Measurements from ENCODE around the gene UBE2H. TPM values are rescaled to one million over a fixed set of nuclear protein-coding genes. Genes with fewer than 3 reads are reported as not detected.

UBE2H gene
- total RNA-seq, 1 experiment from 2014 or later, result 128 TPM

DNA sequence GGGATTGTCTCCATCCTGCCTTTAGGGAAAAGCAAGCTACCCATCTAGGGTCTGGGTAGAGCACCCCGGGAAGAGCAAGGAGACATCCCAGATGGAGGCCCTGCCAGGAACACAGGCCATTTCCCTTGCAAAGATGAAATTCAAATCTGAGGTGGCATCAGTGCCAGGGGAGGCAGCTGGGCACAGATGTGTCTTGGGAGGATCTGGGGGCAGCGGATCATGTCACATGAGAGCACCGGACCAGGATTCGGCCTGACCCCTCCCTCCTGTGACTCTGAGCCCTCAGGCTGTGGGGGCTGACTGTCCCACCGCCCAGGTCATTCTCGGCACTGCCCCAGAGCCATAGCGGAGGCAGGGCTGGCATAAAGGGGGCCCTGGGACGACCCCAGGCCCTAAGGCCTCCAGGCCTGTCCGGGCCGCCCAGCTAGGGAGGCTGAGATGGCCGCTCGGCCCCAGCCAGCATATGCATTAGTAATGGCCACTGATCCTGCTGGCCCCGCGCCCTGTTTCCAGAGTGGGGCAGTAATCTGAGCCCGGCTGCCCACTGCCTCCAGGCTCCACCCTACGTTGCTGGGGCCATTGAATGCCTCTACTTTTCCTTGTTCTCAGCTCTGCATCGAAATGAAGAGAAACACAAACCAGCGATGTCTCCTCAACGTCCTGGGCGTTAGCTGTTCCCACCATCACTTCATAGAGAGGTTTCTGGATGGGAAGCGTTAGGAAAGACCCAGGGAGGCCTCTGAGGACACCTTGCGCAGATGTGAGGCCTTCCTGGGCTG lies 148.5 kb downstream of the UBE2H start:
- H3K9me3 Mint-ChIP-seq (ENCODE audit: unreplicated experiment), result no peaks in the 10 kb centered on the region
- H3K27ac Mint-ChIP-seq (ENCODE audit: low read depth, unreplicated experiment), result no peak overlapping the region
- H3K4me3 Mint-ChIP-seq (ENCODE audit: unreplicated experiment), result no peak overlapping the region
- H3K4me1 Mint-ChIP-seq (ENCODE audit: insufficient read depth, unreplicated experiment), result no peaks in the 10 kb centered on the region
- no TSS peak for BruUV-seq (replicated peaks)
- H3K36me3 Mint-ChIP-seq (ENCODE audit: insufficient read depth, unreplicated experiment), result no peaks in the 10 kb centered on the region
- POLR2A ChIA-PET, result no interaction called here
- TF ChIP-seq, protein P1, sequence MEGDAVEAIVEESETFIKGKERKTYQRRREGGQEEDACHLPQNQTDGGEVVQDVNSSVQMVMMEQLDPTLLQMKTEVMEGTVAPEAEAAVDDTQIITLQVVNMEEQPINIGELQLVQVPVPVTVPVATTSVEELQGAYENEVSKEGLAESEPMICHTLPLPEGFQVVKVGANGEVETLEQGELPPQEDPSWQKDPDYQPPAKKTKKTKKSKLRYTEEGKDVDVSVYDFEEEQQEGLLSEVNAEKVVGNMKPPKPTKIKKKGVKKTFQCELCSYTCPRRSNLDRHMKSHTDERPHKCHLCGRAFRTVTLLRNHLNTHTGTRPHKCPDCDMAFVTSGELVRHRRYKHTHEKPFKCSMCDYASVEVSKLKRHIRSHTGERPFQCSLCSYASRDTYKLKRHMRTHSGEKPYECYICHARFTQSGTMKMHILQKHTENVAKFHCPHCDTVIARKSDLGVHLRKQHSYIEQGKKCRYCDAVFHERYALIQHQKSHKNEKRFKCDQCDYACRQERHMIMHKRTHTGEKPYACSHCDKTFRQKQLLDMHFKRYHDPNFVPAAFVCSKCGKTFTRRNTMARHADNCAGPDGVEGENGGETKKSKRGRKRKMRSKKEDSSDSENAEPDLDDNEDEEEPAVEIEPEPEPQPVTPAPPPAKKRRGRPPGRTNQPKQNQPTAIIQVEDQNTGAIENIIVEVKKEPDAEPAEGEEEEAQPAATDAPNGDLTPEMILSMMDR (IDR thresholded peaks at IDR 0.05; ENCODE audit: unreplicated experiment), result no peak
- CTCF ChIA-PET, result interaction anchor here (0.7 kb wide), 2 partner anchors 204 to 863 kb away, joined by 3 to 4 read pairs; no protein-coding TSS in a partner anchor
- H3K27me3 Mint-ChIP-seq (ENCODE audit: insufficient read depth, unreplicated experiment), result no peaks in the 10 kb centered on the region
- intact Hi-C loops (cut with micrococcal nuclease), result no loop called here
- DNase-seq (ENCODE audit: unreplicated experiment), result no peak

DNA sequence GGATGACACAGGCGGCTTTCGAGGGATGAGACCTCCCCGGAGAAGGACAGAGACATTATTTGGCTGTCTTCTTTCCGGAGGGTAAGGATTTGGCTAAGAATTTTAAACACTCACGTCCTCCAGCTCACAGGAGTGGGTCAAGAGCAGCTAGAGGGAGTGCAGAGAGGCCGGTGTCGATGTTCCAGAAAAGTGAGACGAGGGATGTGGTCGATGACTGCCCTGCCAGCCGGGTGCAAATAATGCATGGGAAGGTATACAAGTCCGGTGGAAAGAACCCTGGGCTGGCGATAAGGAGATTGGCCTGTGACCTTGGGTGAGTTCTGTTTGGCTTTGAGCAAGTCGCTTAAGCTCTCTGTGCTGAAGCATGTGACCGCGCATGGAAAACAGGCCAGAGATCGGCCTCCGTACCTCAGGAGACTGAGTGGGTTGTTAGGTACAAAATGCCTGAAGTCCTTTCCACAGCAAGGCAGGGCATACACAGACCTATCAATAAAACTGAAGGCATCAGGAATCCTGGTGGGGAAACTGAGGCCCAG lies 149.1 kb downstream of the UBE2H start:
- DNase-seq (ENCODE audit: unreplicated experiment), result no peak
- Mint-ChIP-seq H3K9me3 (ENCODE audit: unreplicated experiment) (no peaks in the 10 kb centered on the region), H3K4me3 (ENCODE audit: unreplicated experiment) (no peak overlapping the region), H3K27ac (ENCODE audit: low read depth, unreplicated experiment) (no peak overlapping the region), H3K36me3 (ENCODE audit: insufficient read depth, unreplicated experiment) (no peaks in the 10 kb centered on the region), H3K27me3 (ENCODE audit: insufficient read depth, unreplicated experiment) (no peaks in the 10 kb centered on the region), H3K4me1 (ENCODE audit: insufficient read depth, unreplicated experiment) (no peaks in the 10 kb centered on the region)
- ChIA-PET CTCF (interaction anchor here (0.7 kb wide), 2 partner anchors 205 to 864 kb away, joined by 3 to 4 read pairs; no protein-coding TSS in a partner anchor), POLR2A (no interaction called here)
- BruUV-seq (replicated peaks), result no TSS peak
- intact Hi-C loops (cut with micrococcal nuclease), result no loop called here
- TF ChIP-seq, protein P1 (IDR thresholded peaks at IDR 0.05; ENCODE audit: unreplicated experiment), result no peak

DNA sequence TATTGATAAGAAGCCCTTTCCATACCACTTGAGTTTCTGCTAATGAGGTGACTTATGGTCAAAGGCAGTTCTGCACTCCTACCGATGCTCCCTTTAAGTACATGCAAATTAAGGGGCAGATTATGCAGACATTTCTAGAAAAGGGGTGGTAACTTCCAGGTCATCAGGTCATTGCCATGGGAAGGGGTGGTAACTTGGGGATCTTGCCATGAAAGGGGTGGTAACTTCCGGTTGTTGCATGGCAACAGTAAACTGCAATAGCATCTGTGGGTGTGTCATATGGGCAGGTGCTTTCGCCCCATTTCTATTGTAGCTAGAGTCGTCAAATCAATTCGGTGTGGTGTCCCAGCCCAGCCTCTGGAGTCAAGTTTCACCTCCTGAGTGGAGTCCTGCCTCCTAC lies 150.9 kb downstream of the UBE2H start:
- no peak for DNase-seq (ENCODE audit: unreplicated experiment)
- intact Hi-C loops (cut with micrococcal nuclease), result no loop called here
- no TSS peak for BruUV-seq (replicated peaks)
- H3K4me3 Mint-ChIP-seq (ENCODE audit: unreplicated experiment), result no peak overlapping the region
- POLR2A ChIA-PET, result no interaction called here
- H3K27me3 Mint-ChIP-seq (ENCODE audit: insufficient read depth, unreplicated experiment), result no peaks in the 10 kb centered on the region
- TF ChIP-seq, protein P1 (IDR thresholded peaks at IDR 0.05; ENCODE audit: unreplicated experiment), result no peak
- no peak overlapping the region for H3K27ac Mint-ChIP-seq (ENCODE audit: low read depth, unreplicated experiment)
- no peaks in the 10 kb centered on the region for H3K36me3 Mint-ChIP-seq (ENCODE audit: insufficient read depth, unreplicated experiment)
- H3K9me3 Mint-ChIP-seq (ENCODE audit: unreplicated experiment), result no peaks in the 10 kb centered on the region
- CTCF ChIA-PET, result interaction anchor here (0.6 kb wide), 1 partner anchor 10 kb away, joined by 3 read pairs; no protein-coding TSS in a partner anchor
- H3K4me1 Mint-ChIP-seq (ENCODE audit: insufficient read depth, unreplicated experiment), result peaks cover 5% of the 10 kb centered on the region

DNA sequence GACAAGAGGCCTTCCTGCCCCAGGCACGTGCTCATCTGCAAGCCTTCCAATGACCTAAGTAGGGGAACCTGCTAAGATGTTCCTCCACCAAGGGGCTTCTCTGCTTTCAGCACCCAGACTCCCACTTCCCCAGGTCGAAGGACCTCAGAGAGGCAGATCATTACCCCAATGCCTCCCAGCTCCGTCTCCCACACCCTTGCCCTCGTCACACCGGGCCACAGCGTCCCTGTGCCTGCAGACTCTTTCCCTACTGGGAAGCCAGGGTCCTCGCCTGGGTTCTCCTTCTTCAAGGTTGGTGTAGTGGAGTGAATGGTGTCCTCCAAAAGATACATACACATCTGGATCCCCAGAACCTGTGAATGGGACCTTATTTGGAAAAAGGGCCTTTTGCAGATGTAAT lies 151.9 kb downstream of the UBE2H start:
- POLR2A ChIA-PET, result no interaction called here

More for the DNA sequence above, 151.9 kb downstream of the UBE2H start:
- DNase-seq (ENCODE audit: unreplicated experiment), result no peak
- H3K9me3 Mint-ChIP-seq (ENCODE audit: unreplicated experiment), result no peaks in the 10 kb centered on the region
- peaks cover 5% of the 10 kb centered on the region for H3K36me3 Mint-ChIP-seq (ENCODE audit: insufficient read depth, unreplicated experiment)
- peaks cover 5% of the 10 kb centered on the region for H3K4me1 Mint-ChIP-seq (ENCODE audit: insufficient read depth, unreplicated experiment)
- no peak overlapping the region for H3K4me3 Mint-ChIP-seq (ENCODE audit: unreplicated experiment)
- H3K27ac Mint-ChIP-seq (ENCODE audit: low read depth, unreplicated experiment), result no peak overlapping the region
- no TSS peak for BruUV-seq (replicated peaks)
- H3K27me3 Mint-ChIP-seq (ENCODE audit: insufficient read depth, unreplicated experiment), result no peaks in the 10 kb centered on the region
- CTCF ChIA-PET, result interaction anchor here (0.8 kb wide), 1 partner anchor 12 kb away, joined by 3 read pairs; no protein-coding TSS in a partner anchor
- TF ChIP-seq, protein P1 (IDR thresholded peaks at IDR 0.05; ENCODE audit: unreplicated experiment), result no peak
- intact Hi-C loops (cut with micrococcal nuclease), result no loop called here
